Endothelial cell of umbilical vein (primary cell): Measurements from ENCODE around the gene SUSD6.

Experiments
- EZH2 ChIP-seq: IDR thresholded peaks from 2 replicates; pipeline ENCODE4 v1.6.1; 2012; ENCODE audit warnings: borderline replicate concordance, low read depth, mild to moderate bottlenecking, moderate library complexity, low read length, inconsistent platforms; ENCODE audit not compliant: severe bottlenecking
- FOS ChIP-seq: IDR thresholded peaks from 2 replicates; pipeline ENCODE4 v1.6.1; 2011; ENCODE audit warnings: mild to moderate bottlenecking, low read length, moderate library complexity, borderline replicate concordance; ENCODE audit not compliant: insufficient read depth
- MYC ChIP-seq: IDR thresholded peaks from one replicate; pipeline ENCODE4 v1.6.1; 2011; ENCODE audit warnings: mild to moderate bottlenecking, low read depth, low read length
- POLR2A ChIP-seq: IDR thresholded peaks from 2 replicates; pipeline ENCODE4 v1.6.1; 2012; ENCODE audit warnings: low read depth, mild to moderate bottlenecking, control low read depth, low read length
- POLR2AphosphoS5 ChIP-seq: IDR thresholded peaks from 2 replicates; pipeline ENCODE4 v1.6.1; 2012; ENCODE audit warnings: low read depth, mild to moderate bottlenecking, control low read depth, low read length, moderate library complexity; ENCODE audit not compliant: insufficient read depth
- TF ChIP-seq, protein P1 (sequence below), 2 donors: IDR thresholded peaks; 1 replicate in 1 of 2; 2 replicates in 1 of 2; pipeline ENCODE4 v1.5.1; 2011; ENCODE audit warnings: low read length in 2 of 2, mild to moderate bottlenecking in 2 of 2, moderate library complexity in 2 of 2, control low read depth in 1 of 2, inconsistent platforms in 1 of 2, low read depth in 1 of 2; ENCODE audit not compliant: insufficient read depth in 1 of 2; ENCODE audit errors: extremely low read depth in 1 of 2

GRCh38 chr14:69693801-69694729, 82.7 kb downstream of the SUSD6 start:
- TF ChIP-seq, protein P1, sequence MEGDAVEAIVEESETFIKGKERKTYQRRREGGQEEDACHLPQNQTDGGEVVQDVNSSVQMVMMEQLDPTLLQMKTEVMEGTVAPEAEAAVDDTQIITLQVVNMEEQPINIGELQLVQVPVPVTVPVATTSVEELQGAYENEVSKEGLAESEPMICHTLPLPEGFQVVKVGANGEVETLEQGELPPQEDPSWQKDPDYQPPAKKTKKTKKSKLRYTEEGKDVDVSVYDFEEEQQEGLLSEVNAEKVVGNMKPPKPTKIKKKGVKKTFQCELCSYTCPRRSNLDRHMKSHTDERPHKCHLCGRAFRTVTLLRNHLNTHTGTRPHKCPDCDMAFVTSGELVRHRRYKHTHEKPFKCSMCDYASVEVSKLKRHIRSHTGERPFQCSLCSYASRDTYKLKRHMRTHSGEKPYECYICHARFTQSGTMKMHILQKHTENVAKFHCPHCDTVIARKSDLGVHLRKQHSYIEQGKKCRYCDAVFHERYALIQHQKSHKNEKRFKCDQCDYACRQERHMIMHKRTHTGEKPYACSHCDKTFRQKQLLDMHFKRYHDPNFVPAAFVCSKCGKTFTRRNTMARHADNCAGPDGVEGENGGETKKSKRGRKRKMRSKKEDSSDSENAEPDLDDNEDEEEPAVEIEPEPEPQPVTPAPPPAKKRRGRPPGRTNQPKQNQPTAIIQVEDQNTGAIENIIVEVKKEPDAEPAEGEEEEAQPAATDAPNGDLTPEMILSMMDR (IDR thresholded peaks at IDR 0.05; ENCODE audit: extremely low read depth in 1 of 2, insufficient read depth in 1 of 2, low read depth in 1 of 2, low read length in 2 of 2), result no peak
- no peak for TF ChIP-seq EZH2
- no peak for TF ChIP-seq POLR2A
- no peak for TF ChIP-seq FOS
- no peak for TF ChIP-seq POLR2AphosphoS5
- no peak for TF ChIP-seq MYC
